Chondrocyte (in vitro differentiated cells): ENCODE results near the gene SPATA2. TPM values are rescaled to one million over a fixed set of nuclear protein-coding genes. Genes with fewer than 3 reads are reported as not detected.
"Not testable (repeated sequence)": the region's sequence is repeated elsewhere in the genome, so short reads cannot be mapped to it uniquely, and the experiment has no call there.

ENCODE experiments used
- DNase-seq: peaks from one replicate; pipeline ENCODE4 v3.0.0; 2021; ENCODE audit warnings: mixed read lengths, low spot score
- H3K27ac Mint-ChIP-seq: one replicate; pipeline ENCODE4 v1.8.0; 2021; ENCODE audit warnings: mild to moderate bottlenecking, moderate library complexity, mixed read lengths; ENCODE audit not compliant: unreplicated experiment
- H3K27me3 Mint-ChIP-seq: 2 replicates; pipeline ENCODE4 v1.8.0; 2021; ENCODE audit warnings: low read depth, mixed read lengths
- H3K36me3 Mint-ChIP-seq: 2 replicates; pipeline ENCODE4 v1.8.0; 2021; ENCODE audit warnings: low read depth, mixed read lengths
- H3K4me1 Mint-ChIP-seq: 2 replicates; pipeline ENCODE4 v1.8.0; 2021; ENCODE audit warnings: low read depth, mild to moderate bottlenecking, mixed read lengths
- H3K4me3 Mint-ChIP-seq: one replicate; pipeline ENCODE4 v1.8.0; 2021; ENCODE audit warnings: mild to moderate bottlenecking, moderate library complexity, mixed read lengths; ENCODE audit not compliant: unreplicated experiment
- H3K9me3 Mint-ChIP-seq: 2 replicates; pipeline ENCODE4 v1.8.0; 2021; ENCODE audit warnings: low read depth, mixed read lengths
- CTCF ChIP-seq: fragments of 200-600 bp; sonication (generic); IDR thresholded peaks from 2 replicates; pipeline ENCODE4 v1.5.0; 2021; ENCODE audit warnings: antibody characterized with exemption, mild to moderate bottlenecking, moderate library complexity
- total RNA-seq: library from RNA; stranded (reverse); gene quantifications from 3 replicates; pipeline ENCODE4 v1.2.1, GENCODE V29; 2021

The SPATA2 gene
- total RNA-seq, 1 donor from 2014 or later, result 5.6 TPM

- no peak for TF ChIP-seq CTCF
- H3K4me3 Mint-ChIP-seq, result no peak overlapping the region
- H3K27me3 Mint-ChIP-seq, result no peaks in the 10 kb centered on the region
- peaks cover 5% of the 10 kb centered on the region for H3K9me3 Mint-ChIP-seq
- peaks cover 23% of the 10 kb centered on the region for H3K4me1 Mint-ChIP-seq
- H3K27ac Mint-ChIP-seq, result no peak overlapping the region
- H3K36me3 Mint-ChIP-seq, result no peaks in the 10 kb centered on the region
- no peak for DNase-seq
These were observed 19.1 kb downstream of the SPATA2 start for GRCh38 chr20:49896204-49896603.

GRCh38 chr20:49895474-49896093, 19.7 kb downstream of the SPATA2 start:
- DNase-seq, H3K4me3 Mint-ChIP-seq, H3K36me3 Mint-ChIP-seq, H3K27ac Mint-ChIP-seq, H3K9me3 Mint-ChIP-seq, H3K27me3 Mint-ChIP-seq: not testable (repeated sequence)
- peaks cover 25% of the 10 kb centered on the region for H3K4me1 Mint-ChIP-seq

- Mint-ChIP-seq H3K27me3 (no peaks in the 10 kb centered on the region), H3K4me3 (no peak overlapping the region), H3K4me1 (peaks cover 30% of the 10 kb centered on the region), H3K36me3 (no peaks in the 10 kb centered on the region), H3K9me3 (peaks cover 5% of the 10 kb centered on the region), H3K27ac (no peak overlapping the region)
- TF ChIP-seq CTCF, result no peak
- no peak for DNase-seq
These were observed 21.3 kb downstream of the SPATA2 start for GRCh38 chr20:49894073-49894470.

- Mint-ChIP-seq H3K4me1 (peaks cover 37% of the 10 kb centered on the region), H3K9me3 (peaks cover 5% of the 10 kb centered on the region), H3K4me3 (no peak overlapping the region), H3K36me3 (no peaks in the 10 kb centered on the region), H3K27ac (no peak overlapping the region), H3K27me3 (no peaks in the 10 kb centered on the region)
- DNase-seq, result peak; percentile 41
- TF ChIP-seq CTCF, result no peak
These were observed 21.9 kb downstream of the SPATA2 start for GRCh38 chr20:49893242-49894072.

- H3K27ac Mint-ChIP-seq, result no peak overlapping the region
- H3K27me3 Mint-ChIP-seq, result no peaks in the 10 kb centered on the region
- TF ChIP-seq CTCF, result no peak
- H3K4me1 Mint-ChIP-seq, result peaks cover 43% of the 10 kb centered on the region
- DNase-seq, result peak; percentile 59
- peaks cover 4% of the 10 kb centered on the region for H3K9me3 Mint-ChIP-seq
- H3K36me3 Mint-ChIP-seq, result no peaks in the 10 kb centered on the region
- H3K4me3 Mint-ChIP-seq, result no peak overlapping the region
These were observed 22.5 kb downstream of the SPATA2 start for GRCh38 chr20:49892817-49893216.
